Adipose tissue (tissue), 3 donors: ENCODE data around the gene ST6GALNAC1. TPM values are rescaled to one million over a fixed set of nuclear protein-coding genes. Genes with fewer than 3 reads are reported as not detected.

Source experiments
- polyA plus RNA-seq, 3 donors: library from polyadenylated mRNA; stranded (reverse); fragments of 200-250 nt; gene quantifications; one replicate each; pipeline ENCODE4 v1.2.3, GENCODE V29; 2013
- donor health status: healthy with polysubstance abuse.
- donor health status: Bipolar disorder and iron deficiency.
- donor health status: healthy.

The ST6GALNAC1 gene
- polyA plus RNA-seq, 3 donors = 0.41 to 7.0 (median 2.2) TPM

Other genes with a start within 250 kb of the ST6GALNAC1 start
- 10 to 100 TPM in 2 of 3 donors, 1 to 10 TPM in 1; 6.2 to 10.1 (median 10.0) TPM for gene UBE2O, start 190.6 kb downstream of the ST6GALNAC1 start, polyA plus RNA-seq
- under 1 TPM in 1 of 3 donors, not detected in 2; 0.08 TPM for gene AANAT, start 176.2 kb downstream of the ST6GALNAC1 start, polyA plus RNA-seq
- gene RHBDF2, start 142.3 kb downstream of the ST6GALNAC1 start, polyA plus RNA-seq = 10 to 100 TPM; 14.1 to 20.8 (median 19.8) TPM
- 10 to 100 TPM in 2 of 3 donors, 1 to 10 TPM in 1; 8.4 to 77.6 (median 54.4) TPM for gene CYGB, start 106.0 kb downstream of the ST6GALNAC1 start, polyA plus RNA-seq
- gene PRCD, start 103.7 kb downstream of the ST6GALNAC1 start, polyA plus RNA-seq = 10 to 100 TPM in 1 of 3 donors, 1 to 10 TPM in 2; 1.6 to 14.4 (median 4.7) TPM
- 1 to 10 TPM; 2.0 to 6.4 (median 4.2) TPM for gene ST6GALNAC2, start 57.9 kb downstream of the ST6GALNAC1 start, polyA plus RNA-seq
- 100 to 1,000 TPM in 2 of 3 donors, 10 to 100 TPM in 1; 47.6 to 192 (median 176) TPM for gene MXRA7, start 67.2 kb upstream of the ST6GALNAC1 start, polyA plus RNA-seq
- gene JMJD6, start 82.8 kb upstream of the ST6GALNAC1 start, polyA plus RNA-seq = 10 to 100 TPM; 19.3 to 51.5 (median 32.4) TPM
- 10 to 100 TPM; 30.2 to 33.4 (median 30.9) TPM for gene METTL23, start 83.1 kb upstream of the ST6GALNAC1 start, polyA plus RNA-seq
- 100 to 1,000 TPM in 2 of 3 donors, 10 to 100 TPM in 1; 60.6 to 298 (median 109) TPM for gene SRSF2, start 93.6 kb upstream of the ST6GALNAC1 start, polyA plus RNA-seq
- 10 to 100 TPM in 2 of 3 donors, 1 to 10 TPM in 1; 8.5 to 15.4 (median 15.0) TPM for gene MFSD11, start 94.4 kb upstream of the ST6GALNAC1 start, polyA plus RNA-seq
- gene MGAT5B, start 224.6 kb upstream of the ST6GALNAC1 start, polyA plus RNA-seq = under 1 TPM; 0.16 to 0.25 (median 0.22) TPM